GM12865 (cell line): ENCODE measurements around the gene LLPH.

Source experiments
- DNase-seq: peaks from one replicate; pipeline ENCODE4 v3.0.0; 2010; ENCODE audit warnings: low read depth
- H3K4me3 ChIP-seq: 2 replicates; pipeline ENCODE4 v1.5.1; 2011; ENCODE audit warnings: mild to moderate bottlenecking, low read depth, low read length, control low read depth
- CTCF ChIP-seq: IDR thresholded peaks from 2 replicates; pipeline ENCODE4 v1.5.1; 2011; ENCODE audit warnings: low read length, control low read depth, low read depth, inconsistent platforms; ENCODE audit not compliant: insufficient read depth; ENCODE audit errors: missing control alignments

Gene LLPH

GRCh38 chr12:66127650-66128049 lies 2.9 kb downstream of the LLPH start:
- no peak for TF ChIP-seq CTCF
- no peak overlapping the region for H3K4me3 ChIP-seq
- no peak for DNase-seq

- no peak for TF ChIP-seq CTCF
- H3K4me3 ChIP-seq, result no peak overlapping the region
- no peak for DNase-seq
These were observed 10.1 kb downstream of the LLPH start for GRCh38 chr12:66120477-66120876.

- DNase-seq, result peak; percentile 14
- TF ChIP-seq CTCF, result no peak
- no peak overlapping the region for H3K4me3 ChIP-seq
These were observed 10.7 kb downstream of the LLPH start for GRCh38 chr12:66119870-66120241.

- TF ChIP-seq CTCF, result no peak
- DNase-seq, result no peak
- H3K4me3 ChIP-seq, result no peak overlapping the region
These were observed 11.2 kb downstream of the LLPH start for GRCh38 chr12:66119229-66119869.

GRCh38 chr12:66118240-66118891 lies 12.2 kb downstream of the LLPH start:
- TF ChIP-seq CTCF, result no peak
- no peak overlapping the region for H3K4me3 ChIP-seq
- no peak for DNase-seq

- no peak for DNase-seq
- no peak overlapping the region for H3K4me3 ChIP-seq
- no peak for TF ChIP-seq CTCF
These were observed 13.3 kb downstream of the LLPH start for GRCh38 chr12:66117242-66117641.
